ENCODE results near the gene LXN.

DNA sequence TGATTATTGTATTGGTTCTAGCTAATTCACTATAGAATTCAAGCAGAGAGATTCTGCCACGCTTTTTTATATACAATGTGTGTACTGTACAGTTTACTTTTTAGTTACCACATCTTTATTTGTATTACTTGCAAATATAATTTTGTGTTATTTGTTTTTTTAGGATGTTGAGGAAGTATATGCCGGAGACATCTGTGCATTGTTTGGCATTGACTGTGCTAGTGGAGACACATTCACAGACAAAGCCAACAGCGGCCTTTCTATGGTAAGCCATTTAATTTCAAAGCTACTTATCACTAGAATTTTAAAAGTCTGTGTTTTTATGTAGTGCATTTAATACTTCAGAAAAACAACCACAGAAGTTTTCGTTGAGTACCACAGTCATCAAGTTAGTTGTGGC, 11.7 kb downstream of the LXN start:
- TF ChIP-seq CTCF (IDR thresholded peaks at IDR 0.05): no peak
- TF ChIP-seq POLR2A (IDR thresholded peaks at IDR 0.05): no peak

All from body of pancreas (tissue), 4 donors.